K562 (cell line): ENCODE data around the gene GNAI1. TPM values are rescaled to one million over a fixed set of nuclear protein-coding genes. Genes with fewer than 3 reads are reported as not detected.

ENCODE experiments used
- ATAC-seq: fragments of 200-7000 bp; cut with Tn5 transposase; 3 replicates; pipeline ENCODE4 v1.9.1; 2020; ENCODE audit warnings: moderate library complexity
- BruUV-seq: library from RNA; stranded (reverse); fragments of 400-500 nt; replicated peaks from 2 replicates; lab custom pipeline; 2021; lab: Mats Ljungman, UMichigan
- CTCF ChIA-PET: fragments of 300-600 bp; formaldehyde crosslinking; extraction: SDS; loops from one replicate; lab custom pipeline; 2021; ENCODE audit warnings: low intra/inter-chr PET ratio; lab: Yijun Ruan, JAX
- POLR2A ChIA-PET: fragments of 300-600, 350-650 bp; sonication (Branson Sonifier 250); formaldehyde crosslinking; extraction: SDS; loops from one replicate; lab custom pipeline; 2021; ENCODE audit warnings: antibody characterized with exemption, inconsistent platforms; lab: Yijun Ruan, JAX
- DNase-seq, 4 experiments: peaks; one replicate each; pipeline versions ENCODE4 v3.0.0 to v3.0.0-alpha.2; 2011 to 2018; ENCODE audit warnings: low spot score in 3 of 4, mixed read lengths in 3 of 4; ENCODE audit errors: extremely low read depth in 1 of 4
- FAIRE-seq: peaks from 2 replicates; lab custom pipeline; 2011; peaks lifted over from hg19 to GRCh38; lab: Jason Lieb, UNC
- H2AFZ ChIP-seq: 2 replicates; pipeline ENCODE4 v1.6.0; 2011; ENCODE audit warnings: low read depth, low read length, control low read depth, inconsistent platforms
- H3K27ac ChIP-seq: fragments of 200-600 bp; 3 replicates; pipeline ENCODE4 v1.8.0; 2011; ENCODE audit warnings: low read depth, mild to moderate bottlenecking, control low read depth, inconsistent platforms, low read length, moderate library complexity, mixed read lengths; ENCODE audit errors: extremely low read depth
- H3K27me3 ChIP-seq, 2 experiments: fragments of 300-600 bp in 1 of 2; 2 replicates in 1 of 2; 3 replicates in 1 of 2; pipeline versions ENCODE4 v1.6.0 to v1.8.0; 2011; ENCODE audit warnings: inconsistent platforms in 2 of 2, low read length in 2 of 2, mild to moderate bottlenecking in 1 of 2, mixed read lengths in 1 of 2, moderate library complexity in 1 of 2; ENCODE audit not compliant: control insufficient read depth in 2 of 2, insufficient read depth in 2 of 2
- H3K36me3 ChIP-seq: fragments of 300-600 bp; 3 replicates; pipeline ENCODE4 v1.8.0; 2011; ENCODE audit warnings: mild to moderate bottlenecking, low read length, inconsistent platforms; ENCODE audit not compliant: control insufficient read depth, insufficient read depth
- H3K4me1 ChIP-seq, 2 experiments: fragments of 200-600 bp in 1 of 2; replicated peaks in 1 of 2; 2 replicates in 1 of 2; 3 replicates in 1 of 2; pipeline versions ENCODE4 v1.5.1 to v1.8.0; 2011; ENCODE audit warnings: inconsistent platforms in 2 of 2, low read length in 2 of 2, mild to moderate bottlenecking in 1 of 2, mixed read lengths in 1 of 2, moderate library complexity in 1 of 2; ENCODE audit not compliant: control insufficient read depth in 2 of 2, insufficient read depth in 2 of 2
- H3K4me2 ChIP-seq: 2 replicates; pipeline ENCODE4 v1.6.1; 2011; ENCODE audit warnings: low read length, control low read depth, inconsistent platforms, mixed read lengths; ENCODE audit not compliant: insufficient read depth
- H3K4me3 ChIP-seq: fragments of 200-600 bp; sonication (generic), shearing (Covaris generic); 2 replicates; pipeline ENCODE4 v1.5.1; 2016; ENCODE audit warnings: control low read depth, inconsistent platforms
- H3K79me2 ChIP-seq: fragments of 200-600 bp; 3 replicates; pipeline ENCODE4 v1.8.0; 2011; ENCODE audit warnings: low read length, inconsistent platforms; ENCODE audit not compliant: control insufficient read depth, insufficient read depth
- H3K9ac ChIP-seq, 2 experiments: 2 replicates each; pipeline versions ENCODE4 v1.6.0 to v1.6.1; 2011; ENCODE audit warnings: low read depth in 2 of 2, low read length in 2 of 2, control low read depth in 1 of 2, inconsistent platforms in 1 of 2, mild to moderate bottlenecking in 1 of 2, mixed read lengths in 1 of 2; ENCODE audit not compliant: insufficient read depth in 1 of 2
- H3K9me1 ChIP-seq: one replicate; pipeline ENCODE4 v1.6.0; 2011; ENCODE audit warnings: inconsistent platforms, mild to moderate bottlenecking, low read length, moderate library complexity; ENCODE audit not compliant: control insufficient read depth, insufficient read depth
- H3K9me3 ChIP-seq: replicated peaks from 2 replicates; pipeline ENCODE4 v1.5.1; 2011; ENCODE audit warnings: low read depth, low read length, inconsistent platforms; ENCODE audit not compliant: control insufficient read depth, insufficient read depth
- H4K20me1 ChIP-seq: replicated peaks from 2 replicates; pipeline ENCODE4 v1.6.1; 2011; ENCODE audit warnings: low read length, inconsistent platforms, mixed read lengths; ENCODE audit not compliant: control insufficient read depth, insufficient read depth
- CAMTA2 ChIP-seq: fragments of 250-450 bp; sonication (Bioruptor Pico); conservative IDR thresholded peaks from 2 replicates; pipeline ENCODE4 v1.5.1; 2022
- HDAC3 ChIP-seq: fragments of 450-650 bp; IDR thresholded peaks from 2 replicates; pipeline ENCODE4 v1.6.1; 2018; ENCODE audit warnings: borderline replicate concordance, mild to moderate bottlenecking, moderate library complexity; ENCODE audit not compliant: partially characterized antibody
- MECOM ChIP-seq: fragments of 250-450 bp; sonication (Bioruptor Pico); IDR thresholded peaks from 2 replicates; pipeline ENCODE4 v1.8.0; 2022; ENCODE audit warnings: inconsistent platforms
- MLX ChIP-seq, 2 experiments: fragments of 450-650 bp in 1 of 2; sonication (generic) in 1 of 2; formaldehyde crosslinking; conservative IDR thresholded peaks; 2 replicates each; pipeline versions ENCODE4 v1.4.0 to v1.8.1; 2020 to 2022; ENCODE audit warnings: mild to moderate bottlenecking in 1 of 2, missing genetic modification reagents in 1 of 2
- MTA1 ChIP-seq: fragments of 450-650 bp; IDR thresholded peaks from 2 replicates; pipeline ENCODE4 v1.6.1; 2017; ENCODE audit warnings: borderline replicate concordance
- POLR2AphosphoS2 ChIP-seq: IDR thresholded peaks from 2 replicates; pipeline ENCODE4 v1.6.1; 2012; ENCODE audit warnings: low read length, improper control_type of control experiment
- RB1 ChIP-seq: fragments of 450-650 bp; IDR thresholded peaks from 2 replicates; pipeline ENCODE4 v1.6.1; 2017; ENCODE audit warnings: low read depth, mild to moderate bottlenecking
- RFX7 ChIP-seq: fragments of 250-450 bp; sonication (Bioruptor Pico); IDR thresholded peaks from 2 replicates; pipeline ENCODE4 v1.5.1; 2021; ENCODE audit warnings: mild to moderate bottlenecking
- SMAD4 ChIP-seq: fragments of 250-450 bp; sonication (Bioruptor Pico); conservative IDR thresholded peaks from 2 replicates; pipeline ENCODE4 v1.8.0; 2021; ENCODE audit warnings: inconsistent platforms, mild to moderate bottlenecking, moderate library complexity
- XRCC3 ChIP-seq: fragments of 450-650 bp; IDR thresholded peaks from 2 replicates; pipeline ENCODE4 v1.6.1; 2017; ENCODE audit warnings: mild to moderate bottlenecking, moderate library complexity
- ZNF143 ChIP-seq: sonication (generic); formaldehyde crosslinking; IDR thresholded peaks from 2 replicates; pipeline ENCODE4 v1.9.0; 2022; ENCODE audit warnings: mild to moderate bottlenecking, missing genetic modification reagents
- ZNF239 ChIP-seq: fragments of 250-450 bp; sonication (Bioruptor Pico); IDR thresholded peaks from 2 replicates; pipeline ENCODE4 v1.4.0; 2020; ENCODE audit warnings: mild to moderate bottlenecking
- ZNF408 ChIP-seq: fragments of 250-450 bp; sonication (Bioruptor Pico); IDR thresholded peaks from 2 replicates; pipeline ENCODE4 v1.4.0; 2020; ENCODE audit warnings: low read depth, mild to moderate bottlenecking, moderate library complexity
- in situ Hi-C: fragments of 300-500 bp; cut with MboI; formaldehyde crosslinking; loops from 4 replicates; pipeline ENCODE4 v1.15.0; 2018; ENCODE audit warnings: inconsistent platforms, mixed read lengths
- intact Hi-C: fragments of 100-400 bp; cut with micrococcal nuclease; formaldehyde crosslinking; loops from 2 replicates; pipeline ENCODE4 v1.14.2; 2022
- polyA plus RNA-seq, 8 experiments: library from polyadenylated mRNA; depleted of rRNA in 4 of 8; stranded (reverse) in 5 of 8; unstranded in 3 of 8; fragments of >200 nt; fragmentation: Nextera tagmentation in 2 of 8; fragmentation: Illumina TruSeq in 1 of 8; extraction: Ambion mirVana in 2 of 8; extraction: Trizol in 1 of 8; gene quantifications; 2 replicates each; pipeline versions ENCODE4 v1.2.1 to v1.2.3, GENCODE V29; 2011 to 2014; ENCODE audit warnings: inconsistent platforms in 1 of 8, missing spikeins in 1 of 8
- total RNA-seq, 7 experiments: library from RNA; depleted of rRNA in 6 of 7; stranded (reverse); fragments of >200 nt in 6 of 7; fragmentation: Illumina TruSeq in 2 of 7; extraction: Trizol in 2 of 7; gene quantifications; 2 replicates each; pipeline versions ENCODE4 v1.2.1 to v1.2.3, GENCODE V29; 2011 to 2021; ENCODE audit warnings: low replicate concordance in 1 of 7
- TF ChIP-seq, protein P1 (sequence below): fragments of 150-350 bp; conservative IDR thresholded peaks from 2 replicates; pipeline ENCODE4 v1.6.1; 2014; ENCODE audit warnings: low read length
- TF ChIP-seq, protein P2 (sequence below): sonication (generic); formaldehyde crosslinking; IDR thresholded peaks from 2 replicates; pipeline ENCODE4 v1.8.0; 2023; ENCODE audit warnings: mild to moderate bottlenecking, missing genetic modification reagents

The GNAI1 gene
- total and polyA plus RNA-seq, 9 of the 15 experiments (the other 6 are each of a cell fraction or from before 2014, with no cell fraction given), result 0.03 to 0.13 (median 0.08) TPM; not detected in 6

GRCh38 chr7:80128918-80129317 lies 5.7 kb upstream of the GNAI1 start (continued):
- TF ChIP-seq, protein P1, sequence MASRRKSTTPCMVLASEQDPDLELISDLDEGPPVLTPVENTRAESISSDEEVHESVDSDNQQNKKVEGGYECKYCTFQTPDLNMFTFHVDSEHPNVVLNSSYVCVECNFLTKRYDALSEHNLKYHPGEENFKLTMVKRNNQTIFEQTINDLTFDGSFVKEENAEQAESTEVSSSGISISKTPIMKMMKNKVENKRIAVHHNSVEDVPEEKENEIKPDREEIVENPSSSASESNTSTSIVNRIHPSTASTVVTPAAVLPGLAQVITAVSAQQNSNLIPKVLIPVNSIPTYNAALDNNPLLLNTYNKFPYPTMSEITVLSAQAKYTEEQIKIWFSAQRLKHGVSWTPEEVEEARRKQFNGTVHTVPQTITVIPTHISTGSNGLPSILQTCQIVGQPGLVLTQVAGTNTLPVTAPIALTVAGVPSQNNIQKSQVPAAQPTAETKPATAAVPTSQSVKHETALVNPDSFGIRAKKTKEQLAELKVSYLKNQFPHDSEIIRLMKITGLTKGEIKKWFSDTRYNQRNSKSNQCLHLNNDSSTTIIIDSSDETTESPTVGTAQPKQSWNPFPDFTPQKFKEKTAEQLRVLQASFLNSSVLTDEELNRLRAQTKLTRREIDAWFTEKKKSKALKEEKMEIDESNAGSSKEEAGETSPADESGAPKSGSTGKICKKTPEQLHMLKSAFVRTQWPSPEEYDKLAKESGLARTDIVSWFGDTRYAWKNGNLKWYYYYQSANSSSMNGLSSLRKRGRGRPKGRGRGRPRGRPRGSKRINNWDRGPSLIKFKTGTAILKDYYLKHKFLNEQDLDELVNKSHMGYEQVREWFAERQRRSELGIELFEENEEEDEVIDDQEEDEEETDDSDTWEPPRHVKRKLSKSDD, result no peak
- TF ChIP-seq CAMTA2 (CRISPR knock-in tag), result no peak

GRCh38 chr7:80129785-80130184 lies 4.8 kb upstream of the GNAI1 start:
- Histone ChIP-seq H3K27ac (no peak overlapping the region), H2AFZ (no peak overlapping the region), H3K79me2 (no peaks in the 10 kb centered on the region), H3K9ac (no peak overlapping the region), H3K9me1 (no peaks in the 10 kb centered on the region), H3K4me3 (no peak overlapping the region), H3K4me2 (no peak overlapping the region), H3K9me3 (no peaks in the 10 kb centered on the region; the same call in none of the 2 replicates), H3K27me3 (peaks cover 0 to under 1% of the 10 kb centered on the region in 2 experiments; a peak in 1 of 5 replicates), H4K20me1 (no peaks in the 10 kb centered on the region), H3K4me1 (peaks cover 0 to 5% of the 10 kb centered on the region in 2 experiments; a peak in 1 of 5 replicates), H3K36me3 (no peaks in the 10 kb centered on the region)
- ATAC-seq, result no peak
- in situ Hi-C loops (no loop called here), intact Hi-C loops (no loop called here)
- CTCF ChIA-PET, result no interaction called here
- DNase-seq, result no peak
- TF ChIP-seq MECOM (CRISPR knock-in tag) (no peak), MTA1 (no peak), ZNF408 (CRISPR knock-in tag) (no peak), RFX7 (no peak), SMAD4 (no peak), RB1 (no peak), ZNF143 (CRISPR knock-in tag) (no peak), POLR2AphosphoS2 (no peak), MLX (CRISPR knock-in tag; conservative IDR thresholded peaks at IDR 0.05) (no peak), HDAC3 (no peak), XRCC3 (no peak), ZNF239 (CRISPR knock-in tag) (no peak)
- TF ChIP-seq, protein P2, sequence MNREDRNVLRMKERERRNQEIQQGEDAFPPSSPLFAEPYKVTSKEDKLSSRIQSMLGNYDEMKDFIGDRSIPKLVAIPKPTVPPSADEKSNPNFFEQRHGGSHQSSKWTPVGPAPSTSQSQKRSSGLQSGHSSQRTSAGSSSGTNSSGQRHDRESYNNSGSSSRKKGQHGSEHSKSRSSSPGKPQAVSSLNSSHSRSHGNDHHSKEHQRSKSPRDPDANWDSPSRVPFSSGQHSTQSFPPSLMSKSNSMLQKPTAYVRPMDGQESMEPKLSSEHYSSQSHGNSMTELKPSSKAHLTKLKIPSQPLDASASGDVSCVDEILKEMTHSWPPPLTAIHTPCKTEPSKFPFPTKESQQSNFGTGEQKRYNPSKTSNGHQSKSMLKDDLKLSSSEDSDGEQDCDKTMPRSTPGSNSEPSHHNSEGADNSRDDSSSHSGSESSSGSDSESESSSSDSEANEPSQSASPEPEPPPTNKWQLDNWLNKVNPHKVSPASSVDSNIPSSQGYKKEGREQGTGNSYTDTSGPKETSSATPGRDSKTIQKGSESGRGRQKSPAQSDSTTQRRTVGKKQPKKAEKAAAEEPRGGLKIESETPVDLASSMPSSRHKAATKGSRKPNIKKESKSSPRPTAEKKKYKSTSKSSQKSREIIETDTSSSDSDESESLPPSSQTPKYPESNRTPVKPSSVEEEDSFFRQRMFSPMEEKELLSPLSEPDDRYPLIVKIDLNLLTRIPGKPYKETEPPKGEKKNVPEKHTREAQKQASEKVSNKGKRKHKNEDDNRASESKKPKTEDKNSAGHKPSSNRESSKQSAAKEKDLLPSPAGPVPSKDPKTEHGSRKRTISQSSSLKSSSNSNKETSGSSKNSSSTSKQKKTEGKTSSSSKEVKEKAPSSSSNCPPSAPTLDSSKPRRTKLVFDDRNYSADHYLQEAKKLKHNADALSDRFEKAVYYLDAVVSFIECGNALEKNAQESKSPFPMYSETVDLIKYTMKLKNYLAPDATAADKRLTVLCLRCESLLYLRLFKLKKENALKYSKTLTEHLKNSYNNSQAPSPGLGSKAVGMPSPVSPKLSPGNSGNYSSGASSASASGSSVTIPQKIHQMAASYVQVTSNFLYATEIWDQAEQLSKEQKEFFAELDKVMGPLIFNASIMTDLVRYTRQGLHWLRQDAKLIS (CRISPR knock-in tag), result no peak
- POLR2A ChIA-PET, result no interaction called here
- no peak for FAIRE-seq
- no TSS peak for BruUV-seq
